Neutrophil (primary cell): ENCODE results near the gene RXFP1.

Experiments
- H3K27ac ChIP-seq: fragments of 200-600 bp; sonication (generic); 2 replicates; pipeline ENCODE4 v1.5.1; 2016; ENCODE audit warnings: mild to moderate bottlenecking, moderate library complexity
- H3K27me3 ChIP-seq: fragments of 200-600 bp; sonication (generic); 2 replicates; pipeline ENCODE4 v1.6.0; 2016; ENCODE audit warnings: mild to moderate bottlenecking
- H3K36me3 ChIP-seq: fragments of 200-600 bp; sonication (generic); 2 replicates; pipeline ENCODE4 v1.5.1; 2017
- H3K4me1 ChIP-seq, 2 experiments: fragments of 200-600 bp in 1 of 2; sonication (generic) in 1 of 2; 1 replicate in 1 of 2; 2 replicates in 1 of 2; pipeline versions ENCODE4 v1.5.1 to v1.6.1; 2013 to 2016; ENCODE audit warnings: low read depth in 1 of 2, low read length in 1 of 2, mild to moderate bottlenecking in 1 of 2, moderate library complexity in 1 of 2; ENCODE audit not compliant: control insufficient read depth in 1 of 2, insufficient read depth in 1 of 2
- H3K4me3 ChIP-seq, 2 experiments: fragments of 200-600 bp in 1 of 2; sonication (generic) in 1 of 2; 1 replicate in 1 of 2; 2 replicates in 1 of 2; pipeline ENCODE4 v1.5.1; 2013 to 2016; ENCODE audit warnings: low read depth in 1 of 2, low read length in 1 of 2, mild to moderate bottlenecking in 1 of 2, moderate library complexity in 1 of 2
- H3K9me3 ChIP-seq: fragments of 200-600 bp; sonication (generic); 2 replicates; pipeline ENCODE4 v1.5.1; 2016
- TF ChIP-seq, protein P1 (sequence below): fragments of 200-600 bp; sonication (generic); IDR thresholded peaks from 2 replicates; pipeline ENCODE4 v1.5.1; 2016; ENCODE audit warnings: antibody characterized with exemption

The RXFP1 gene

DNA sequence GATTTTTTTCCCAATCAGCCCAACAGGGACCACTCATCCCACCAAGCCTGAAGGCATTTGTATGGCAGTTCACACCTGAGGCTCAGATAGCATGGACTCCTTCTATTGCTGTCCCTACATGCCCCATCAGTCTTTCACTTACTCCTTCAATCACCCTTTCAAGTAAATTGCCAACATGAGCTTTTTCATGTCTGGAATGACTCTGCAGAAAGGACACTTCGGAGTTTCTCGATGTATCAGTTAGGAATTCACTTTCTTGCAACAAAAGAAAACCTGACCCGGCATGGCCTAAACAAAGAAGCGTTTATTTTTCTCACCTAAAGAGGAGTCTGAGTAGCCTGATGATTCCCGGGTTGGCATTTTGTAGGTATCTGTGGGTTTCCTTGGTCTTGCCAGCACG, 38.6 kb downstream of the RXFP1 start:
- H3K36me3 ChIP-seq = no peaks in the 10 kb centered on the region
- no peaks in the 10 kb centered on the region for H3K27me3 ChIP-seq
- H3K27ac ChIP-seq = no peak overlapping the region
- no peaks in the 10 kb centered on the region for H3K4me1 ChIP-seq
- TF ChIP-seq, protein P1, sequence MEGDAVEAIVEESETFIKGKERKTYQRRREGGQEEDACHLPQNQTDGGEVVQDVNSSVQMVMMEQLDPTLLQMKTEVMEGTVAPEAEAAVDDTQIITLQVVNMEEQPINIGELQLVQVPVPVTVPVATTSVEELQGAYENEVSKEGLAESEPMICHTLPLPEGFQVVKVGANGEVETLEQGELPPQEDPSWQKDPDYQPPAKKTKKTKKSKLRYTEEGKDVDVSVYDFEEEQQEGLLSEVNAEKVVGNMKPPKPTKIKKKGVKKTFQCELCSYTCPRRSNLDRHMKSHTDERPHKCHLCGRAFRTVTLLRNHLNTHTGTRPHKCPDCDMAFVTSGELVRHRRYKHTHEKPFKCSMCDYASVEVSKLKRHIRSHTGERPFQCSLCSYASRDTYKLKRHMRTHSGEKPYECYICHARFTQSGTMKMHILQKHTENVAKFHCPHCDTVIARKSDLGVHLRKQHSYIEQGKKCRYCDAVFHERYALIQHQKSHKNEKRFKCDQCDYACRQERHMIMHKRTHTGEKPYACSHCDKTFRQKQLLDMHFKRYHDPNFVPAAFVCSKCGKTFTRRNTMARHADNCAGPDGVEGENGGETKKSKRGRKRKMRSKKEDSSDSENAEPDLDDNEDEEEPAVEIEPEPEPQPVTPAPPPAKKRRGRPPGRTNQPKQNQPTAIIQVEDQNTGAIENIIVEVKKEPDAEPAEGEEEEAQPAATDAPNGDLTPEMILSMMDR = no peak
- no peaks in the 10 kb centered on the region for H3K9me3 ChIP-seq
- H3K4me3 ChIP-seq = no peak overlapping the region

DNA sequence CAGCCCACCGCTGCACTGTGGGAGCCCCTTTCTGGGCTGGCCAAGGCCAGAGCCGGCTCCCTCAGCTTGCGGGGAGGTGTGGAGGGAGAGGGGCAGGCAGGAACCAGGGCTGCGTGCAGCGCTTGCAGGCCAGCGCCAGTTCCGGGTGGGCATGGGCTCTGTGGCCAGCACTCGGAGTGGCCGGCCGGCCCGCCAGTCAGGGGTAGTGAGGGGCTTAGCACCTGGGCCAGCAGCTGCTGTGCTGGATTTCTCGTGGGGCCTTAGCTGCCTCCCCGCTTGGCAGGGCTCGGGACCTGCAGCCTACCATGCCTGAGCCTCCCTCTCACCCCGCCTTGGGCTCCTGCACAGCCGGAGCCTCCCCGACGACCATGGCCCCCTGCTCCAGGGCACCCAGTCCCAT, 45.2 kb downstream of the RXFP1 start:
- Histone ChIP-seq H3K36me3 (no peaks in the 10 kb centered on the region), H3K4me3 (no peak overlapping the region), H3K9me3 (no peaks in the 10 kb centered on the region), H3K27me3 (no peaks in the 10 kb centered on the region), H3K27ac (no peak overlapping the region), H3K4me1 (no peaks in the 10 kb centered on the region)
- TF ChIP-seq, protein P1 = no peak

DNA sequence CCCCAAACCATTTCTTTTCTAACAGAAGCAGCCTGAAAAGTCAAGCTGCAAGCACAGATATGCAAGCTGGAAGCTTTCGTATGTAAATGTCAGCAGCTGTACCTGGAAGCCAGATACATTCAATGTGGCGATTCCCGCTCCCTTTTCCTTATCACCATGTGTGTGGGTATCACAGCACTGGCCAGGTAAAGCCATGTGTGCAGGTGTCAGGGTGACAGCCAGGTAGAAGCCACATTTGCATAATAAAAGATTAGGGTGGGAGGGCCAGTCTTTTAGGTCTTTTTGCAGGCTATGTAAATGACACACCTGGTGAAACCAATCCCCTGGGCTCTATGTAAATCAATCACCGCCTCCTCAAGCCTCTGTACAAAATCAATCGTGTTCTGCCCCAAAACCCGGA, 50.1 kb downstream of the RXFP1 start:
- Histone ChIP-seq H3K36me3 (no peaks in the 10 kb centered on the region), H3K9me3 (no peaks in the 10 kb centered on the region), H3K4me3 (no peak overlapping the region), H3K27ac (no peak overlapping the region), H3K4me1 (no peaks in the 10 kb centered on the region), H3K27me3 (no peaks in the 10 kb centered on the region)
- TF ChIP-seq, protein P1 = no peak

DNA sequence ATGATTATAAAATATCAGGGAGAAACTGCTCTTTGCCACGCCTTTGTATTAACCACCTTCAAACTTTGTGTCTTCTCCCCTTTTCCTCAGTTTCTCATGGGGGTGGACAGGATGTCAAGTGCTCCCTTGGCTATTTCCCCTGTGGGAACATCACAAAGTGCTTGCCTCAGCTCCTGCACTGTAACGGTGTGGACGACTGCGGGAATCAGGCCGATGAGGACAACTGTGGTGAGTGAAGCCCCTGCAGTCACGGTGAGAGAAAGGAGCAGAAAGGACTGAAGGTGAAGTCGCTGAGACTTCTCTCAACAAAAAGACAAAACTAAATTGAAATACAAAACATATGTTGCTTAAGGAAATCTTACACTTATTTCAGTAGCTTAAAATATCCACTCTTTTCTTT, 50.9 kb downstream of the RXFP1 start:
- H3K4me3 ChIP-seq = no peak overlapping the region
- H3K9me3 ChIP-seq = no peaks in the 10 kb centered on the region
- no peaks in the 10 kb centered on the region for H3K4me1 ChIP-seq
- H3K36me3 ChIP-seq = no peaks in the 10 kb centered on the region
- H3K27ac ChIP-seq = no peak overlapping the region
- TF ChIP-seq, protein P1 = no peak
- H3K27me3 ChIP-seq = no peaks in the 10 kb centered on the region

DNA sequence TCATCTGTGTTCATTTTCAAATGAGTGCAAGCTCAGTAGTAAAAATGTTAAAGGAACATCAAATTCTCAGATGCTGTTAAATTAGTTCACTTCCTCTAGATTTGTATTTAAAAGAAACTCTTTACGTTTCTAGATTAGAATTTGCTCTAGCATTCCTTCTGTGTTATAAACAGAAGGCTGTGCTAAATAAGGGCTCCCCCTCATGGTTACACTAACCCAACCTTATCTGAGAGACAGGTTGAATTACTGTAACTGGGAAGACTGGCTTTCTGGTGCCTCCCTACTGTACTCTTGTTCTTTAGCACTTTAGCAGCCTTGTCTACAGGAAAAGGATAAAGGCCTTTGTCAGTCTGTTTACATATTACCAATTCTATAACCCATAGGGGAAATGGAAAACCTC, 56.8 kb downstream of the RXFP1 start:
- H3K4me3 ChIP-seq = no peak overlapping the region
- no peaks in the 10 kb centered on the region for H3K4me1 ChIP-seq
- H3K9me3 ChIP-seq = no peaks in the 10 kb centered on the region
- no peaks in the 10 kb centered on the region for H3K27me3 ChIP-seq
- no peak overlapping the region for H3K27ac ChIP-seq
- H3K36me3 ChIP-seq = no peaks in the 10 kb centered on the region
- TF ChIP-seq, protein P1 = no peak

DNA sequence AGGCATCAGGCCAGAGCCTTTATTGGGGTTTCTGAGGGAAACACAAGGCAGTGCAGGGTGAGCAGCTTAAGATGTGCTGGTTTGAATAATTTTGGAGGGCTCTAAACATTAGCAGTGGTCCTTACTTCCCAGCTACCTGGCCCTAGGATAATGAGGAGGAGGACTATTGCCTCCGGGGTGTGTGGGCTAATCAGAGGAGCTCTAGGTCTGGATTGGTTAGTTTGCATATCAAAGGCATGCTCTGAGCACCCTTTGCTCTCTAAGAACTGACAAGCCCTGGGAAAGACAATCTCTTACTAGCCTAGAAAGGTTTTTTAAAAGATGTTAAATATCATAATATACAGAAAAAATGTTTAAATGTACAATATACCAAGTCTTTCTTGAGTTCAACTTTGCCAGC, 58.4 kb downstream of the RXFP1 start:
- TF ChIP-seq, protein P1 = no peak
- no peaks in the 10 kb centered on the region for H3K4me1 ChIP-seq

More for the DNA sequence above, 58.4 kb downstream of the RXFP1 start:
- no peaks in the 10 kb centered on the region for H3K27me3 ChIP-seq
- H3K27ac ChIP-seq = no peak overlapping the region
- H3K9me3 ChIP-seq = no peaks in the 10 kb centered on the region
- no peaks in the 10 kb centered on the region for H3K36me3 ChIP-seq
- no peak overlapping the region for H3K4me3 ChIP-seq
